ENCODE measurements around the gene PPP1R27.
A peak's percentile ranks its signal among the peaks of the same experiment; 100 is the strongest.

Gene PPP1R27

DNA sequence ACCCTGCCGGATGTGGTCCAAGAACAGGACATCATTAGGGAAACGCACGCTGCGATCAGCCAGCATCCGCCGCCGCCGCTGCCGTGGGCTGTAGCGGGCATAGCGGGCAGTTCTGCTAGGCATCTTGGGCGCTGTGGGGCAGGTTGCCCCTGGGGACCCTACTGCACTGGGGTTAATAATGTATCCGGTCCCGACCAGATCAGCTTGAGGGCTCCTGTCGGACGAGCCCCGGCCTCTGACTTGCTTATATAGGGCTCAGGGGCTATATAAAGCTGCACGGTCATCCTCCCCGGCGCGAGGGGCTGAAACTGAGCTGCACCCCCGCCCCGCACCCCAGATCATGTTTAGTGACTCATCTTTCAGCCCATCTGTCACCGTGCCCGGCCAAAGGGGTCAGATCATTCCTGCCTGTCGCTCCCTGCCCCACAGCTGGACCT is at the start of gene PPP1R27:
Gene PPP1R27 (minus strand): TSS at position 220 of the 437 bp plus-strand sequence. CDS start 97 bp downstream, at position 123.
- DNase-seq: no peak

DNA sequence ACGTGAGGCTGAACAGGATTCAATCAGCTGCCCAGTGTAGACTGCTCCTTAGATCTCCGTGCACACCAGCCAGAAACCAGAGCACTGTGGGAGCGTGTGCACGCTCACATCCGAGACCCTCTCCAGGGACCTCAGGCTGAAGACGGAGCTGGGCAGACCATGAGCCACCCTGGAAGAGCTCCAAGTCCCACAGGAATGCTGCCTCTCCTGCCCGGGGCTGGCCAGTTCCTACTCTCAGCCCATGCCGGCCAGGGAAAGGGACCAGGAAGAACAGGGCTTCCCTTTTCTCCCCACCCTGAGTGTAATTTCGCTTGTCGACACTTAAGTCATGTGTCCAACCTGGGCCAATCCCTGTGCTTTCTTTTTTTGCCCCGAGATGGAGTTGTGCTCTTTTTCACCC is 49.7 kb upstream of the PPP1R27 start:
- no peak for DNase-seq

DNA sequence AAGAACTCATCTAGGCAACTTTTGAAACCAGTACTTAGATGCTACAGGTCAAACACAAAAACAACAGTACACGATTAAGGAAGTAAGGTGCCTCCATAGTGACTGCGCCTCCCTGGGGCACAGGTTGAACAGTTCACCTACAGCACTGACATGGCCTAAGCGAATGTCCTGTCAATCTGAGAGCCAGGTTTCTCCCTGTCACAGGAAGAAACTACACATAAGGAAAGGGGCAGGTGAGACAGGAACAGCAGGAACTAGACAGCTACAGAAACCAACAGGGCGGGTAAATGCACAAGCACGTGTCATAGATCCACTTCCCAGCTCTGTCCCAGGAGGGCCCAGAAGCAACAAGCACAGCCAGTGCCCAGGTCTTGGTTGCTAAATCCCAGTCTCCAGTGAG is 44.3 kb upstream of the PPP1R27 start:
- DNase-seq: no peak

GRCh38 chr17:81878294-81878693 is 43.4 kb upstream of the PPP1R27 start:
- no peak for DNase-seq

DNA sequence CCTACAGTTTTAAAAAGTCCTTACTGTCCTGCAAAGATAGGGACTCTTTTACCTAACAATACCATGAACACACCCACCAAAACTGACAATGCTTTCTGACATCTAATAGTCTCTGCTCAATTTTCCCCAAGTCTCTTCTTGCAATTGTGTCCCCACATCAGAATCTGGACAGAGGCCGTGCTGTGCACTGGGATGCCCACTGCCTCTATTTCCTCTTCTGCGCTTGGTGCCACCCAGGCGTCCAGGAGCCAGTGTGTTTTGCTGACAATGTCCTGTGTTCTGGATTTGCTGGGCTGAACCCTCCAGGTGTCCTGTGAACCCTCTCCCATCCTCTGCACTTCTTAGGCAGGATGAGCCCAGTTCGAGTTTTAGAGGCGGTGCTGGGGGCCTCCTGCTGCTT is 42.7 kb upstream of the PPP1R27 start:
- no peak for DNase-seq

DNA sequence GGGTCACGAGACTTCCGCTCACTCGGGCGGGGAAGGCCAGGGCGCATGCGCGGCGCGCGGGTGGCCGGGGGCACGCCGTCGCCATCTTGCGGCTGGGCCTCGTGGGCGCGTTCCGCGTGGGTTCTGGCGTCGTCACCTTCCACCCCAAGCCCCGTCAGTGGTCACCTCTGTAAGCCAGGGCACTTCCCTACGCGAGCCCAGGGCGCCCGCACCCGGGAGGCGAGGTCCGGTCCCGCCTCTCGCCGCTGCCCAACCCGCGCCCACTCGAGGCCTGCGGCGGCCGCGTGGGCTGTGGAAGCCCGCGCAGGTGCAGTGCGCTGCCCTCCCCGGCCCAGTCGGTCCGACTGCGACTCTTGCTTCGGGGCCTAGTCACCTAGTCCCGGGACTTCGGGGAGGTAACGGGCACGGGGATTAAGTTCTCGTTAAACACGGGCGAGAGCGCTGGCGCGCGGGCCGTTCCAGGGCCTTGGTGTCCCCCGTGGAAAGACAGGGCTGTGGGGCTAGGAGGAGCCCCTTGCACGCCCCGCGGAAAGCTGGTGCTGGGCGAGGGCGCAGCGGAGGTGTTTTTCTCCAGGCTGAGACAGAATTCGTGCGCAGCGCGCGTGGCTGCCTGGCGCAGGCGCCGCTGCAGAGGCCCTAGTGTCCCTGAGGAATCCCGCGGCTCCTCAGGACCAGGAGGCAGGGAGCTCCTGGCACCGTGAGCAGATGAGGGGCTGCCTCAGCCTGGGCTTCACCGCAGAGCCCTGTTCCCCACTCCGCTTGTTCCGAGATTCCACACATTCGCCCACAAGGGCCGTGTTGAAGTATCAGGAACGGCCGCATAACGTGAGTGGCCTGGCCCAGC is 36.8 kb upstream of the PPP1R27 start:
- DNase-seq: peak; percentile 68

- no peak for DNase-seq
Observed at GRCh38 chr17:81870981-81871386, 36.1 kb upstream of the PPP1R27 start, which contains the start of gene ARHGDIA. Gene ARHGDIA, minus strand, starts transcription at chr17:81871337. Its CDS starts 1,407 bp downstream, at chr17:81869930.

DNA sequence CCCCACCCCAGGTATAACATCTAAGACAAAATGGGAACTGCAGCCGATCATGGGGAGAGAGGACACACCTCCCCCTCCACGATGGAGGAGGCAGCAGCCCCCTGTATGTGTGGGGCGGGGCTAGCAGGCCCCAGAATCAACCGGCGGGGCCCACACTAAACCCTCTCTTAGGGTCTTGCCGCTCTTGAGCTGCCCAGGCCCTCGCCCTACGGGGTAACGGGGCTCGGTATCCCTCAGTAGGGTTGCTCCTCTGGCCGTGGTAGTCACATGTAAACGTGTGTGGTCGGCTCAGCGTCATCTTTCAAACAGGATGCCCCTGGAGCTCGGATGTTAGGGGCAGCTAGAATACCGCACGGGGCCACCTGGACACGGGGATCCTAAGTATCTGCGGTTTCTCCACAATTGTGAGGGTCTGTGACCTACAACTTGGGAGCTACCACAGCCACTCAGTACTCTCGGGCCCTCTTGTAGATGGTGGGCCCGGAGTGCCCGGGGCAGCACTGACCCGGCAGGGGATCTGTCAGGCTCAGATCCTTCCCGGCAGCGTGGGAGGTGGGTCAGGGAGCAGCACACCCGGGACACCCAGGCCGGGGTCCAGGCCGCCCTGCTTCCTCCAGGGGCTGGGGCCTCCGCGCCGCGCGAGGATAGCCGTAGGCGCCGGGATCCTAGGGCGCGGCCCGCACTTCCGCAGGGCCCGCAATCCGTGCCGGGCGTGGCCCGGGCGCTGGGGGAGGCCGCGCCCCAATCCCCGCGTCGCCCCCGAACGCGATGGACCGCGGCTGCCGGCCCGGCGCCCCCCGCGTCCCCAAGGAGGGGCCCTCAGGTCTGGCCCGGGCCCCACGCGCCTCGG is 35.5 kb upstream of the PPP1R27 start:
- DNase-seq: no peak

- DNase-seq: no peak
Observed at GRCh38 chr17:81869221-81870130, 34.6 kb upstream of the PPP1R27 start.

DNA sequence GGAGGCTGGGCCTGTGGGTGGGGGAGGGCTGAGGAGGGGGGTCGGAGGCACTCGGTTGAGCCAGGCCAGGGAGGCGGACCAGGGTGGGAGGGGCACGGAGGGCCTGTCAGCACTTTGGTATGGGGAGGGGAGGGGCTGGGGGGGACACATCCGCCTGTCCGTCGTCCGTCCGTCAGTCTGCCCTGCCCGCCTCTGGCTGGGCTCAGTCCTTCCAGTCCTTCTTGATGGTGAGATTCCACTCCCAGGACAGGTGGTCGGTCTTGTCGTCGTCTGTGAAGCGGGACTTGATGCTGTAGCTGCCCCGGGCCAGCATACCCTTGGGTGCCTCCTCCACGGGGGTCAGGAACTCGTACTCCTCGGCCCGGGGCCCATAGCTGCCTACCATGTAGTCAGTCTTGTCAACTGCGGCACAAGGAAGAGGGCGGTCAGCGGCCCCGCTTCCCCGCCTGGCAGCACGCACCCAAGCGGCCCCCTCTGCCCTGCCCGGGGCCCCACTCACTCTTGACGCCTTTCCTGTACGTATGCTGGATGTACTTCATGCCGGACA is 33.9 kb upstream of the PPP1R27 start:
- no peak for DNase-seq

- no peak for DNase-seq
Observed at GRCh38 chr17:81867991-81868673, 33.3 kb upstream of the PPP1R27 start.

DNA sequence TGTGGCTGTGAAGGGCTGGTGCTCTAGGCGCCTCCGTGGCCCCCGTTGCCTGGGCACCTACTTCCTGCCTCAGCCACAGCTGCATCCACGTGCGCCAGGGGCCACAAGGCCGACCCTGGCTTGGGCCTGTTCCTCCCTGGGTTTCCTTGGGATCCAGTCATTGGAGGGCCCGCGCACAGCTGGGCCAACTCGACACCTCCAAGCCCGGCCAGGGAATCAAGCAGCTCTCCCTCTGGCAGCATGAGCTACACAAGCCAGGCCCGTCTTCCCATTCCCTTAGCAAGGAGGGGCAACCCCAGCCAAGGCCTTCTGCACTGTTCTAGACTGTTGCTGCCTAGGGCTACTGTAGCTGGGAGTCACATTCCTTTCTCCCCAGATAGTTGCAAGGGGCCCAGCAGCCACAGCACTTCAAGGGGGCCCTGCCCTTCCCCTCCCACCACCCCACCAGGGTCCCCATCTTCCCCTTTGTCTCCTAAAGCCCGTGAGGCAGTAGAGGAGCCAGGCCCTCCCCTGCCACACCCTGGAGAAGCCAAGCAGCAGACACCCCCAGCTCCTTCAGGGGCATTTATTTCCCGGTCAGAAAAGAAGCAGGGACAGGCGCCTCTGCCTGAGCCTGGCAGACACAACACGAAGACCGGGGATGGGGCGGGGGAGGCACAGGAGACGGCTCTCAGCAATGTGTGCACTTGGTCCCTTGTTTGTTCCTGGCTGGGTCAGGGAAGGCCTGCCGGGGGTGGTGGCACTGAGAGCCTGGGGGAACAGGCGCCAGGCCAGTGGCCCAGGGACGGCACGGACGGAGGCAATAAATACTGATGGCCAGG is 32.5 kb upstream of the PPP1R27 start:
- no peak for DNase-seq

DNA sequence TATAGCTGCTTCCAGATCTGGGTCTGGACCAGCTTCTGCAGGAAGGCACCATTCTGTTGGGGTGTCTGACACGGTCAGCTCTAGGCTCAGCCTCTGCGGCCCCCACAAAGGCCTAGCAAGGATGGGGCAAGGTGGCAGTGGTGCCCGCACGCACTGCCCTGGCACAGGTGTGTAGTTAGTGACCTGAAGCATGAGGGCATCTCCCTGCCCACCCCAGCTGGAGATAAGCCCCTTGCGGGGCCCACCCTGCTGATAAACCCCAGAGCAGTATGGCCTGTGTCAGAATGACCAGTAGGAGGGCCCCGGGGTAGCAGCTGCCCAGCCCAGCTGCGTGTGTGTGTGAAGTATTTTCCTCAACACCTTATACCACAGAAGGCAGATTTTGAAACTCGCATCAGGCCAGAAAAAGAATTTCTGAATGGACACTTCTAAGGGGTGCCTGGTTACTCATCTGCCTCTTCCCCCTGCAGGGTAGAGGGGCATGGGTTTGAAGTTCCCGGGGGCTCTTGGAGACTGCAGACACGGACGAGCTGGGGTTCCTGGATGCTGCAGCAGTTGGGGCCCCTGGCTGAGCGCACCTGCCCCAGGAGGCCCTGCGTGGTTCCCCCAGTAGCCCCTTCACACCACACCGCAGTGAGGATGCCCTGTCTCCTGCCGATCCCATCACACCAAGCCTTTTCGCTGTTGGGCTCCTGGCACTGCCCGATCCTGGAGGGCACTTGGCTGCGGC is 31.8 kb upstream of the PPP1R27 start:
- DNase-seq: no peak

DNA sequence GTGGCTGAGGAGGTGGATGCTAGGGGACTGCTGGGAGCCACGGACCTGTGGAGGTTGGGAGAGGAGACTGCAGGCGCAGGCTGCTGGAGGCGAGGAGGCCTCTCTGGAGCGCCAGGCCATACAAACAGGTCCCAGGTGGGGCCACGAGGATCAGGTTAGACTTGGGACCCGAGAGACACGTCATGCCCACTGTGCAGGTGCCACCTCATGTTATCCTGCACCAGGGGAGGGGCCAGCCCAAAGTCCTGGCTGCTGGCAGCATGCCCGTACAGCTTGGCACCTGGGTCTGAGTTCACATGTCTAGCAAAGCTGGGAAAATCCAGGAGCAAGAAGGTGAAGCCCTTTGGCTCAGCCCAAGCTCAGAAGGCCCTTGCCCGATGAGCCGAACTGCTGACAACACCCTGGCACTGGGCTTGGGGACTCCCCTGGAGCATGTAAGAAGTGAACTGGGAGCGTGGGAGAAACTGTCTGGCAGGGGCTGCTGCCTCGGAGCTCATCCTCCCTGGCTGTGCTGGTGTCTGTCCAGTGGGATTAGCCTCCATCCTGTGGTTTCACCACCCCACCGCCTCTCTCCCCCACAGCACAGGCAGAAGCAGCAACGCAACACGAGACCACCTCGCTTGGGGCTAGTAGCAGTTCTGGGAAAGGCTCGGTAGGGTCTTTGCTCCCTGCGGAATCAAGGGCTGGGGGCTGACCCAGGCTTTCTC is 31.0 kb upstream of the PPP1R27 start:
- no peak for DNase-seq

- no peak for DNase-seq
Observed at GRCh38 chr17:81865358-81865732, 30.5 kb upstream of the PPP1R27 start.

- no peak for DNase-seq
Observed at GRCh38 chr17:81863833-81864768, 29.3 kb upstream of the PPP1R27 start.

DNA sequence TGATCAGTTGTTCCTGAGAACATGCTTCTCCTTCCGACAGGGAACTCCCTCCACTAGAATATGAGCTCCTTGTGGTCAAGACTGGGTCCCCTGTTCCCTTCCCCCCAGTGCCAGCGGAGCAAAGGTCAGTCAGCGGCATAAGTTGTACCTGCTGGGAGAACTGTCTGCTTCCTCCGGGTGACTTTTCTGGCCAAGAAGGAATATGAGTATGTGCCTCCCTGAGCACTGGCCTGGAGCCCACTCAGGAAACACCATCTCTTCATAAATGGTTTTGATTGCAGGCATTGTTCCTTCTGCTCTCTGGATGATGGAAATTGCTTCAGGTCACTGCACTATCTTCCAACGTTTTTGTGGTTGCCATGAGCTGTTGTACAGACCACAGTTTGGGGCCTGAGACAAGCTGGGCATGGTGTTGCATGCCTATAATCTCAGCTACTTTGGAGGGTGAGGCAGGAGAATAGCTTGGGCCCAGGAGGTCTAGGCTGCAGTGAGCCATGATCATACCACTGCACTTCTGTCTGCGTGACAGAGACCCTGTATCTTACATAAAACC is 28.3 kb upstream of the PPP1R27 start:
- DNase-seq: no peak
